GM21515 (cell line): ENCODE measurements around the gene C2CD5.

Experiments
- ATAC-seq: cut with Tn5 transposase; IDR thresholded peaks from one replicate; pipeline ENCODE4 v1.9.1; 2021; ENCODE audit not compliant: unreplicated experiment

C2CD5 gene

GRCh38 chr12:22431693-22432251 is 112.6 kb downstream of the C2CD5 start:
- ATAC-seq, result no peak

- no peak for ATAC-seq
Measured at GRCh38 chr12:22416801-22417200, 127.5 kb downstream of the C2CD5 start.

GRCh38 chr12:22415342-22416309 is 128.7 kb downstream of the C2CD5 start:
- ATAC-seq, result no peak

- no peak for ATAC-seq
Measured at GRCh38 chr12:22414742-22415141, 129.6 kb downstream of the C2CD5 start.

GRCh38 chr12:22413592-22413991 is 130.8 kb downstream of the C2CD5 start:
- no peak for ATAC-seq

GRCh38 chr12:22412581-22412980 is 131.8 kb downstream of the C2CD5 start:
- no peak for ATAC-seq

GRCh38 chr12:22410486-22410885 is 133.9 kb downstream of the C2CD5 start:
- no peak for ATAC-seq

- peak; percentile 93 for ATAC-seq
Measured at GRCh38 chr12:22409377-22410164, 134.8 kb downstream of the C2CD5 start.

GRCh38 chr12:22408610-22409376 is 135.5 kb downstream of the C2CD5 start:
- no peak for ATAC-seq

GRCh38 chr12:22407397-22407796 is 136.9 kb downstream of the C2CD5 start:
- ATAC-seq, result no peak

- no peak for ATAC-seq
Measured at GRCh38 chr12:22406627-22407026, 137.7 kb downstream of the C2CD5 start.

GRCh38 chr12:22399464-22400180 is 144.7 kb downstream of the C2CD5 start:
- ATAC-seq, result no peak
